Adrenal gland (tissue), 5 donors: ENCODE data around the gene THAP12.
A peak's percentile ranks its signal among the peaks of the same experiment; 100 is the strongest.

ENCODE experiments used
- POLR2A ChIP-seq, 2 donors: fragments of 450-650 bp; IDR thresholded peaks; one replicate each; pipeline ENCODE4 v1.6.1; 2017; ENCODE audit warnings: antibody characterized with exemption in 2 of 2, mild to moderate bottlenecking in 2 of 2, moderate library complexity in 1 of 2
- TF ChIP-seq, protein P1 (sequence below), 6 experiments: fragments of 450-650 bp in 4 of 6; fragments of 200-600 bp in 2 of 6; sonication (generic) in 1 of 6; IDR thresholded peaks; 1 replicate in 5 of 6; 2 replicates in 1 of 6; pipeline versions ENCODE4 v1.5.1 to v1.8.0; 2016 to 2021; ENCODE audit warnings: antibody characterized with exemption in 6 of 6, mild to moderate bottlenecking in 2 of 6, moderate library complexity in 1 of 6
- donor health status: DM: no; HTN: no; CAD: no.

DNA sequence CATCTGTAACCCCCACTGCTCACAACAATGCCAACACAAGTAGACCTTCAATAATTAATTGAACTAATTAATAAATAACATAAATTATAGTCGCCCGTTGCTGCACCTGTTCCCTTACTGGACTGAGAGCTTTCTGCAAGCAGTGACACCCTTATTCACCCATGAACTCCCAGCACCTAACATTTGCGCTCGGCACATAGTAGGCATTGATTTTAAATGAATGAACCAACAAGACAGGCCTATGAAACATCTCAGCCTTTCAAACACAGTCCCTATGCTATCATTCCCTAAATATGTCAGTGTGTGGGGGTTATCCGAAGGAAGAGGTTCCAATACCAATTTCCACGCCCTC, 1.1 kb downstream of the THAP12 start:
- peak in 1 of 2 donors; percentile 6 for TF ChIP-seq POLR2A (IDR thresholded peaks at IDR 0.05)
- TF ChIP-seq, protein P1, sequence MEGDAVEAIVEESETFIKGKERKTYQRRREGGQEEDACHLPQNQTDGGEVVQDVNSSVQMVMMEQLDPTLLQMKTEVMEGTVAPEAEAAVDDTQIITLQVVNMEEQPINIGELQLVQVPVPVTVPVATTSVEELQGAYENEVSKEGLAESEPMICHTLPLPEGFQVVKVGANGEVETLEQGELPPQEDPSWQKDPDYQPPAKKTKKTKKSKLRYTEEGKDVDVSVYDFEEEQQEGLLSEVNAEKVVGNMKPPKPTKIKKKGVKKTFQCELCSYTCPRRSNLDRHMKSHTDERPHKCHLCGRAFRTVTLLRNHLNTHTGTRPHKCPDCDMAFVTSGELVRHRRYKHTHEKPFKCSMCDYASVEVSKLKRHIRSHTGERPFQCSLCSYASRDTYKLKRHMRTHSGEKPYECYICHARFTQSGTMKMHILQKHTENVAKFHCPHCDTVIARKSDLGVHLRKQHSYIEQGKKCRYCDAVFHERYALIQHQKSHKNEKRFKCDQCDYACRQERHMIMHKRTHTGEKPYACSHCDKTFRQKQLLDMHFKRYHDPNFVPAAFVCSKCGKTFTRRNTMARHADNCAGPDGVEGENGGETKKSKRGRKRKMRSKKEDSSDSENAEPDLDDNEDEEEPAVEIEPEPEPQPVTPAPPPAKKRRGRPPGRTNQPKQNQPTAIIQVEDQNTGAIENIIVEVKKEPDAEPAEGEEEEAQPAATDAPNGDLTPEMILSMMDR (IDR thresholded peaks at IDR 0.05), result no peak
